Nephron progenitor cell (in vitro differentiated cells): ENCODE measurements around the gene ELANE.

Source experiments
- DNase-seq: peaks from one replicate; pipeline ENCODE4 v3.0.0; 2021
- H3K27ac Mint-ChIP-seq: 2 replicates; pipeline ENCODE4 v1.8.0; 2021; ENCODE audit warnings: mild to moderate bottlenecking, moderate library complexity, mixed read lengths
- H3K27me3 Mint-ChIP-seq: 2 replicates; pipeline ENCODE4 v1.8.0; 2021; ENCODE audit warnings: mild to moderate bottlenecking, low read depth, mixed read lengths; ENCODE audit not compliant: poor library complexity
- H3K36me3 Mint-ChIP-seq: 2 replicates; pipeline ENCODE4 v1.8.0; 2021; ENCODE audit warnings: low read depth, mixed read lengths
- H3K4me1 Mint-ChIP-seq: 2 replicates; pipeline ENCODE4 v1.8.0; 2021; ENCODE audit warnings: mixed read lengths
- H3K4me3 Mint-ChIP-seq: 2 replicates; pipeline ENCODE4 v1.8.0; 2021; ENCODE audit warnings: mild to moderate bottlenecking, moderate library complexity, mixed read lengths
- H3K9me3 Mint-ChIP-seq: 2 replicates; pipeline ENCODE4 v1.8.0; 2021; ENCODE audit warnings: mild to moderate bottlenecking, moderate library complexity, mixed read lengths
- TF ChIP-seq, protein P1 (sequence below): fragments of 200-600 bp; sonication (generic); IDR thresholded peaks from 2 replicates; pipeline ENCODE4 v1.5.0; 2021; ENCODE audit warnings: antibody characterized with exemption

ELANE gene

DNA sequence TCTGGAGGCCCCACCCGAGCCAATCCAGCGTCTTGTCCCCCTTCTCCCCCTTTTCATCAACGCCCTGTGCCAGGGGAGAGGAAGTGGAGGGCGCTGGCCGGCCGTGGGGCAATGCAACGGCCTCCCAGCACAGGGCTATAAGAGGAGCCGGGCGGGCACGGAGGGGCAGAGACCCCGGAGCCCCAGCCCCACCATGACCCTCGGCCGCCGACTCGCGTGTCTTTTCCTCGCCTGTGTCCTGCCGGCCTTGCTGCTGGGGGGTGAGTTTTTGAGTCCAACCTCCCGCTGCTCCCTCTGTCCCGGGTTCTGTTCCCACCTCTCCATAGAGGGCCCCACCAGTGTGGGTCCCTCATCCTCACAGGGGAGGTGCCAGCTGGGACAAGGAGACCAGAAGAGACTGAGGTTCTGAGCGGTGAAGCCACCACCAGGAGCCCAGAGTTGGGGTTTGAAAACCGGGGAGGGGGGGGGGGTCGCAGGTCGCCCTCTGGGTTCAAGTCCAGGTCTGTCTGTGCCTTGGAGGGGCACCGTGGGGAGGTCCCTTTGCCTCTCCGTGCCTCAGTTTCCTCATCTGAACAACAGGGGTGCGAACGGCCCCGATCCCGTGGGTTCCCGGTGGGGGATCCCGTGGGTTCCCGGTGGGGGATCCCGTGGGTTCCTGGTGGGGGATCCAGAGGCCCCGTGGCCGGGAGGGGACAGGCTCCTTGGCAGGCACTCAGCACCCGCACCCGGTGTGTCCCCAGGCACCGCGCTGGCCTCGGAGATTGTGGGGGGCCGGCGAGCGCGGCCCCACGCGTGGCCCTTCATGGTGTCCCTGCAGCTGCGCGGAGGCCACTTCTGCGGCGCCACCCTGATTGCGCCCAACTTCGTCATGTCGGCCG, at the start of gene ELANE:
Gene ELANE, plus strand, starts transcription at position 168 of the 878 bp plus-strand sequence. Its CDS starts 26 bp downstream, at position 194.
- Mint-ChIP-seq H3K4me1 (peaks cover 11% of the 10 kb centered on the region), H3K36me3 (no peaks in the 10 kb centered on the region), H3K4me3 (no peak within 1 kb of the TSS), H3K27ac (no peak within 1 kb of the TSS), H3K27me3 (peaks cover 23% of the 10 kb centered on the region), H3K9me3 (no peaks in the 10 kb centered on the region)
- TF ChIP-seq, protein P1, sequence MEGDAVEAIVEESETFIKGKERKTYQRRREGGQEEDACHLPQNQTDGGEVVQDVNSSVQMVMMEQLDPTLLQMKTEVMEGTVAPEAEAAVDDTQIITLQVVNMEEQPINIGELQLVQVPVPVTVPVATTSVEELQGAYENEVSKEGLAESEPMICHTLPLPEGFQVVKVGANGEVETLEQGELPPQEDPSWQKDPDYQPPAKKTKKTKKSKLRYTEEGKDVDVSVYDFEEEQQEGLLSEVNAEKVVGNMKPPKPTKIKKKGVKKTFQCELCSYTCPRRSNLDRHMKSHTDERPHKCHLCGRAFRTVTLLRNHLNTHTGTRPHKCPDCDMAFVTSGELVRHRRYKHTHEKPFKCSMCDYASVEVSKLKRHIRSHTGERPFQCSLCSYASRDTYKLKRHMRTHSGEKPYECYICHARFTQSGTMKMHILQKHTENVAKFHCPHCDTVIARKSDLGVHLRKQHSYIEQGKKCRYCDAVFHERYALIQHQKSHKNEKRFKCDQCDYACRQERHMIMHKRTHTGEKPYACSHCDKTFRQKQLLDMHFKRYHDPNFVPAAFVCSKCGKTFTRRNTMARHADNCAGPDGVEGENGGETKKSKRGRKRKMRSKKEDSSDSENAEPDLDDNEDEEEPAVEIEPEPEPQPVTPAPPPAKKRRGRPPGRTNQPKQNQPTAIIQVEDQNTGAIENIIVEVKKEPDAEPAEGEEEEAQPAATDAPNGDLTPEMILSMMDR: no peak
- DNase-seq: no peak

DNA sequence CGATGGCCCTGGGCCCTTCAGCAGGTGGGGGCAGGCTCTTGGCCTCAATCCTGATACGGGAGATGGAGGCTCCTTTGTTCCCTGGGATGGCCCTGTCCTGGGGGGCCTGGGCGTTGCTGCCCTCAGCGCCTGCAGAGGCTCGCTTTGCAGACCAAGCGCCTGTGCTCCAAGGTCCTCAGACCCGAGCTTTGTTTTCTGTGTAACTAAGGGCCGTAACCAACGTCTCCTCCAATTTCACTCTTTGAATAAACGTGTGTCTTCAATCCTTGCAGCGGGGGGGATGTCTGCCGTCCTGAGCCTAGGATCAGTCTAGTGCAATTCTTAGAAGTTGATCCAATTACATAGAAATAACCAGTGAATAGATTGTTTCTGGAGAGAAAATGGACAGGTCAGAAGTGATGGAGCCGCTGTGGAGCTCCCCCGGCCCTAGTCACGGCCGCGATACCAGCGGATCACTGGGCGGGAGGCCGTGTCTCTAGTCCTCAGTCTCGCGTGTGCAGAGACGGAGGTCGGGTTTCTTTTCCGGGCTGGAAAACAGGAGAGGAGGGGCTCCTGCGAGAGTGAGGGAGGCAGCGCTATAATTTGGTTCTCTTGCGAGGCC, 49.5 kb upstream of the ELANE start:
- Mint-ChIP-seq H3K27ac (peak overlapping the region; percentile 99), H3K36me3 (peaks cover 38% of the 10 kb centered on the region), H3K4me1 (peaks cover 56% of the 10 kb centered on the region), H3K4me3 (peak overlapping the region; percentile 78), H3K27me3 (no peaks in the 10 kb centered on the region), H3K9me3 (no peaks in the 10 kb centered on the region)
- DNase-seq: peak; percentile 47
- TF ChIP-seq, protein P1: no peak

DNA sequence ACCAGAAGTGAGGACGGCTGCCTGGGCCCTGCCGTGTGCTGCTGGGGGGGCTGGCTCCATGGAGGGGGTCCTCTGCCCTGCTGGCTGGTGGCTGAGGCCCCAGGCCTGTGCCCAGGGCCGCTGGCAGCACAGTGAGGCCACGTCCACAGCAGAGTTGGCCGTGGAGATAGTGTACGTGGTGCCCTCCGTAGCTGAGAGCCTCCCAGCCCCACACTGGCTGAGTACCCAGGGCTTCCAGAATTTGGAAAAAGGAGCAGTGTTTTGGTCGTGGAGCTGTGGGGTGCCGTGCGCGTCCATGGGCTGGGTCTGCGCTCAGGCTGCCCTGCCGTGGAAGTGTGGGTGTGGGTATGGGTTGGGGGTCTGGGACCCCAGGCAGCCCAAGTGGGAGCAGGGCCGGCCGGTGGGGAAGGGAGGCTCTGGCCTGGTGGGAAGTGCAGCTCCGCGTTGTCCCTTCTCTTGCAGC, 49.0 kb upstream of the ELANE start:
- TF ChIP-seq, protein P1: no peak
- DNase-seq: no peak
- Mint-ChIP-seq H3K4me3 (peak overlapping the region; percentile 78), H3K36me3 (peaks cover 42% of the 10 kb centered on the region), H3K27me3 (no peaks in the 10 kb centered on the region), H3K9me3 (no peaks in the 10 kb centered on the region), H3K27ac (peak overlapping the region; percentile 99), H3K4me1 (peaks cover 59% of the 10 kb centered on the region)

DNA sequence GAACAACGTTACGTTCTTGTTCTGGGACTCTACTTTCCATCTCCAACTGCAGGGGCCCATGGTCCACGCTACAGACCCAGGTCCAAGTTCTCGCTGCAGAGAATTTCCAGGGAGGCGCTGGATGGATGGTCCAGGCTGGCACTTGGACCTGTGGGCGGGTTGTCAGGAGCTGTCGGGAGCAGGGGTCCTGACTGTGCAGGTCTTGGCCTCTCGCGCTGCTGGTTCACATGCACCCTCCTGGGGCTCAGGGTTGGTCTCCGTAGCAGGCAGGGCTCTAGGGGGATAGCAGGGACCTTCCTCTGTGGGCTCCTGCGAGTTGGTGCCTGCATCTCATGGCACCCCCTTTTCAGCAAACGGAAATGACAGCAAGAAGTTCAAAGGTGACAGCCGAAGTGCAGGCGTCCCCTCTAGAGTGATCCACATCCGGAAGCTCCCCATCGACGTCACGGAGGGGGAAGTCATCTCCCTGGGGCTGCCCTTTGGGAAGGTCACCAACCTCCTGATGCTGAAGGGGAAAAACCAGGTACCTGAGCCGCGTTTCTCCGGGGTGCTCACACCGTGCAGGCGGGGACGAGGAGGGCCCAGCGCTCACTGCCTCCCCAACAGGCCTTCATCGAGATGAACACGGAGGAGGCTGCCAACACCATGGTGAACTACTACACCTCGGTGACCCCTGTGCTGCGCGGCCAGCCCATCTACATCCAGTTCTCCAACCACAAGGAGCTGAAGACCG, 48.3 kb upstream of the ELANE start:
- TF ChIP-seq, protein P1: no peak
- no peaks in the 10 kb centered on the region for H3K9me3 Mint-ChIP-seq
- H3K27ac Mint-ChIP-seq: no peak overlapping the region
- H3K4me3 Mint-ChIP-seq: no peak overlapping the region
- no peak for DNase-seq
- H3K36me3 Mint-ChIP-seq: peaks cover 42% of the 10 kb centered on the region
- peaks cover 59% of the 10 kb centered on the region for H3K4me1 Mint-ChIP-seq
- H3K27me3 Mint-ChIP-seq: no peaks in the 10 kb centered on the region

DNA sequence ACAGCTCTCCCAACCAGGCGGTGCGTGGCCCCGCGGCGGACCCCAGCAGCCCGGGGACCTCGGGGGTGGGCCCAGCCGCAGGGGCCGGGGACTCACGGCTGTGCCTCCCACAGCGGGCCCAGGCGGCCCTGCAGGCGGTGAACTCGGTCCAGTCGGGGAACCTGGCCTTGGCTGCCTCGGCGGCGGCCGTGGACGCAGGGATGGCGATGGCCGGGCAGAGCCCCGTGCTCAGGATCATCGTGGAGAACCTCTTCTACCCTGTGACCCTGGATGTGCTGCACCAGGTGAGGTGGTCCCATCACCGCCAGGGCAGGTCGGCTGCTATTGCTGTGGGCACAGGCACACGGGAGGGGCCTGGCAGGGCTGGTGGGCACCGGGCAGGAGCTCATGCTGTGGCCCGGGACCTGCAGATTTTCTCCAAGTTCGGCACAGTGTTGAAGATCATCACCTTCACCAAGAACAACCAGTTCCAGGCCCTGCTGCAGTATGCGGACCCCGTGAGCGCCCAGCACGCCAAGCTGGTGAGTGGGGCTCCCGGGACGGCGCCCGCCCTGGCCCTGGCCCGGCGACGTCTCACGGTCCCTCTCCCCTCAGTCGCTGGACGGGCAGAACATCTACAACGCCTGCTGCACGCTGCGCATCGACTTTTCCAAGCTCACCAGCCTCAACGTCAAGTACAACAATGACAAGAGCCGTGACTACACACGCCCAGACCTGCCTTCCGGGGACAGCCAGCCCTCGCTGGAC, 47.5 kb upstream of the ELANE start:
- DNase-seq: no peak
- TF ChIP-seq, protein P1: no peak
- peak overlapping the region; percentile 80 for H3K27ac Mint-ChIP-seq

More for the DNA sequence above, 47.5 kb upstream of the ELANE start:
- Mint-ChIP-seq H3K4me3 (no peak overlapping the region), H3K27me3 (no peaks in the 10 kb centered on the region), H3K9me3 (no peaks in the 10 kb centered on the region), H3K36me3 (peaks cover 46% of the 10 kb centered on the region), H3K4me1 (peaks cover 51% of the 10 kb centered on the region)
